IMR-90 (cell line): ENCODE data around the gene HEPH. TPM values are rescaled to one million over a fixed set of nuclear protein-coding genes. Genes with fewer than 3 reads are reported as not detected.

ENCODE experiments used
- ATAC-seq: fragments of 200-7000 bp; cut with Tn5 transposase; 2 replicates; pipeline ENCODE4 v1.9.1; 2020; ENCODE audit warnings: low read depth, mild to moderate bottlenecking, moderate library complexity
- BruUV-seq: library from RNA; stranded (reverse); fragments of 400-500 nt; replicated peaks from 2 replicates; lab custom pipeline; 2021; lab: Mats Ljungman, UMichigan
- CTCF ChIA-PET: fragments of 300-600 bp; formaldehyde crosslinking; extraction: SDS; loops from one replicate; lab custom pipeline; 2021; ENCODE audit warnings: antibody characterized with exemption; lab: Yijun Ruan, JAX
- POLR2A ChIA-PET: fragments of 300-600 bp; sonication (Branson Sonifier 250); formaldehyde crosslinking; loops from one replicate; lab custom pipeline; 2022; ENCODE audit warnings: antibody characterized with exemption; ENCODE audit not compliant: unreplicated experiment; lab: Charles Lee
- DNase-seq: peaks from one replicate; pipeline ENCODE4 v3.0.0; 2013
- H2AFZ ChIP-seq: replicated peaks from 2 replicates; pipeline ENCODE3; 2013; ENCODE audit warnings: low read length, mild to moderate bottlenecking; ENCODE audit not compliant: poor library complexity
- H2AK5ac ChIP-seq: 2 replicates; pipeline ENCODE4 v1.6.1; 2013; ENCODE audit warnings: low read depth, low read length, inconsistent platforms
- H2AK9ac ChIP-seq: replicated peaks from 2 replicates; pipeline ENCODE3; 2013; ENCODE audit warnings: mild to moderate bottlenecking, low read depth, low read length, moderate library complexity; ENCODE audit not compliant: poor library complexity
- H2BK120ac ChIP-seq: 2 replicates; pipeline ENCODE4 v1.6.1; 2013; ENCODE audit warnings: low read depth, low read length, inconsistent platforms
- H2BK15ac ChIP-seq: 3 replicates; pipeline ENCODE4 v1.6.1; 2013; ENCODE audit warnings: low read depth, low read length, inconsistent platforms
- H2BK20ac ChIP-seq: 2 replicates; pipeline ENCODE4 v1.6.1; 2013; ENCODE audit warnings: low read depth, mild to moderate bottlenecking, inconsistent platforms, low read length, moderate library complexity
- H2BK5ac ChIP-seq: 2 replicates; pipeline ENCODE4 v1.6.1; 2013; ENCODE audit warnings: mild to moderate bottlenecking, low read depth, low read length, inconsistent platforms; ENCODE audit not compliant: poor library complexity, severe bottlenecking
- H3K14ac ChIP-seq: replicated peaks from 2 replicates; pipeline ENCODE4 v1.6.1; 2013; ENCODE audit warnings: low read depth, low read length, inconsistent platforms
- H3K18ac ChIP-seq: 2 replicates; pipeline ENCODE4 v1.6.1; 2013; ENCODE audit warnings: low read depth, low read length, control low read depth
- H3K23ac ChIP-seq: 2 replicates; pipeline ENCODE4 v1.6.1; 2013; ENCODE audit warnings: low read depth, low read length, inconsistent platforms
- H3K27ac ChIP-seq: 2 replicates; pipeline ENCODE4 v1.5.1; 2013; ENCODE audit warnings: mild to moderate bottlenecking, control low read depth, low read length; ENCODE audit not compliant: insufficient read depth
- H3K27me3 ChIP-seq: 2 replicates; pipeline ENCODE4 v1.6.1; 2013; ENCODE audit warnings: low read length; ENCODE audit not compliant: control insufficient read depth, insufficient read depth
- H3K36me3 ChIP-seq: 2 replicates; pipeline ENCODE4 v1.6.1; 2013; ENCODE audit warnings: low read length, mixed read lengths; ENCODE audit not compliant: control insufficient read depth, insufficient read depth
- H3K4ac ChIP-seq: 2 replicates; pipeline ENCODE4 v1.6.1; 2013; ENCODE audit warnings: low read depth, low read length, inconsistent platforms
- H3K4me1 ChIP-seq: 2 replicates; pipeline ENCODE4 v1.6.1; 2013; ENCODE audit warnings: low read length, mixed read lengths; ENCODE audit not compliant: control insufficient read depth, insufficient read depth
- H3K4me2 ChIP-seq: 2 replicates; pipeline ENCODE4 v1.6.1; 2013; ENCODE audit warnings: low read depth, mild to moderate bottlenecking, control low read depth, low read length, moderate library complexity
- H3K4me3 ChIP-seq: 2 replicates; pipeline ENCODE4 v1.5.1; 2013; ENCODE audit warnings: low read depth, mild to moderate bottlenecking, control low read depth, low read length, moderate library complexity; ENCODE audit not compliant: insufficient read depth
- H3K56ac ChIP-seq: 2 replicates; pipeline ENCODE4 v1.6.1; 2013; ENCODE audit warnings: low read length, inconsistent platforms; ENCODE audit not compliant: insufficient read depth; ENCODE audit errors: extremely low read depth
- H3K79me1 ChIP-seq, 2 experiments: 2 replicates each; pipeline ENCODE4 v1.6.1; 2013; ENCODE audit warnings: low read length in 2 of 2, inconsistent platforms in 1 of 2, low read depth in 1 of 2
- H3K9ac ChIP-seq: 2 replicates; pipeline ENCODE4 v1.6.1; 2013; ENCODE audit warnings: low read depth, low read length, control low read depth
- H3K9me1 ChIP-seq: 2 replicates; pipeline ENCODE4 v1.6.1; 2013; ENCODE audit warnings: low read length, inconsistent platforms; ENCODE audit not compliant: insufficient read depth
- H3K9me3 ChIP-seq: 2 replicates; pipeline ENCODE4 v1.6.1; 2013; ENCODE audit warnings: low read length; ENCODE audit not compliant: control insufficient read depth, insufficient read depth
- H4K20me1 ChIP-seq: 2 replicates; pipeline ENCODE4 v1.6.1; 2013; ENCODE audit warnings: low read length, inconsistent platforms; ENCODE audit not compliant: insufficient read depth
- H4K5ac ChIP-seq: 2 replicates; pipeline ENCODE4 v1.6.1; 2013; ENCODE audit warnings: mild to moderate bottlenecking, low read depth, low read length, control low read depth
- H4K8ac ChIP-seq, 2 experiments: 2 replicates each; pipeline ENCODE4 v1.6.1; 2013; ENCODE audit warnings: low read depth in 2 of 2, low read length in 2 of 2, control low read depth in 1 of 2, inconsistent platforms in 1 of 2
- H4K91ac ChIP-seq: 2 replicates; pipeline ENCODE4 v1.6.1; 2013; ENCODE audit warnings: low read depth, low read length, inconsistent platforms; ENCODE audit not compliant: insufficient read depth
- CEBPB ChIP-seq: IDR thresholded peaks from 2 replicates; pipeline ENCODE4 v1.6.1; 2012; ENCODE audit warnings: low read depth, low read length, improper control_type of control experiment
- CTCF ChIP-seq: conservative IDR thresholded peaks from 2 replicates; pipeline ENCODE4 v1.5.1; 2012; ENCODE audit warnings: mild to moderate bottlenecking, low read depth, low read length, improper control_type of control experiment
- FOS ChIP-seq: fragments of 150-350 bp; IDR thresholded peaks from 2 replicates; pipeline ENCODE4 v1.6.1; 2016; ENCODE audit warnings: low read depth, low read length
- RAD21 ChIP-seq: IDR thresholded peaks from 2 replicates; pipeline ENCODE4 v1.6.1; 2012; ENCODE audit warnings: low read length, improper control_type of control experiment
- USF2 ChIP-seq: fragments of 150-350 bp; IDR thresholded peaks from 2 replicates; pipeline ENCODE4 v1.6.1; 2017; ENCODE audit warnings: mild to moderate bottlenecking, antibody characterized with exemption, low read length, low read depth
- WGBS, 2 experiments: methylation state at CpG; one replicate each; pipeline versions ENCODE4 v1.1.5 to v1.1.7; 2013; ENCODE audit warnings: missing lambda C conversion rate in 2 of 2; ENCODE audit not compliant: insufficient read length in 1 of 2; ENCODE audit errors: extremely low coverage in 2 of 2; 5-methylcytosine and 5-hydroxymethylcytosine counted together
- dilution Hi-C: fragments of 300-500 bp; cut with HindIII; formaldehyde crosslinking; loops from one replicate; pipeline ENCODE4 v1.14.3; 2018; ENCODE audit warnings: low sequenced_read_pairs; ENCODE audit not compliant: unreplicated experiment
- in situ Hi-C: fragments of 300-500 bp; cut with MboI; formaldehyde crosslinking; loops from 3 replicates; pipeline ENCODE4 v1.14.3; 2019; ENCODE audit warnings: low sequenced_read_pairs, inconsistent platforms, mixed read lengths
- intact Hi-C: fragments of 100-400 bp; cut with micrococcal nuclease; formaldehyde crosslinking; loops from 2 replicates; pipeline ENCODE4 v1.10.0; 2022
- polyA plus RNA-seq, 3 experiments: library from polyadenylated mRNA; depleted of rRNA; stranded (reverse); fragments of >200 nt; gene quantifications; 2 replicates each; pipeline ENCODE4 v1.2.3, GENCODE V29; 2012; ENCODE audit warnings: low replicate concordance in 1 of 3
- total RNA-seq: library from RNA; depleted of rRNA; stranded (reverse); fragments of >200 nt; gene quantifications from 2 replicates; pipeline ENCODE4 v1.2.3, GENCODE V29; 2012

Gene HEPH
- total and polyA plus RNA-seq, 2 of the 4 experiments (the other 2 are of a cell fraction), result 23.5 to 29.5 TPM

GRCh38 chrX:66163447-66163846, 600 bp upstream of the HEPH start:
- no peak overlapping the region for H3K4me3 ChIP-seq
- no peak overlapping the region for H2AK5ac ChIP-seq
- ATAC-seq (no peak), DNase-seq (no peak)
- no peak overlapping the region for H3K4ac ChIP-seq
- no peak overlapping the region for H2BK5ac ChIP-seq
- in situ Hi-C loops, result no loop called here
- no CpG with 5 or more reads among the region's 1 CpG for WGBS, 2 experiments
- TF ChIP-seq CTCF (no peak), USF2 (no peak), RAD21 (no peak), CEBPB (no peak), FOS (no peak)
- H3K9me1 ChIP-seq, result no peaks in the 10 kb centered on the region
- no peak overlapping the region for H4K5ac ChIP-seq
- POLR2A ChIA-PET, result no interaction called here
- H3K27ac ChIP-seq, result no peak overlapping the region
- intact Hi-C loops, result no loop called here
- BruUV-seq, result no TSS peak
- CTCF ChIA-PET, result no interaction called here
- H3K23ac ChIP-seq, result no peak overlapping the region
- no peak overlapping the region for H3K4me2 ChIP-seq
- H2BK20ac ChIP-seq, result no peak overlapping the region
- no peaks in the 10 kb centered on the region; the same call in 1 of the 2 replicates for H3K27me3 ChIP-seq
- H2AFZ ChIP-seq, result no peak overlapping the region
- no peak overlapping the region for H3K18ac ChIP-seq
- dilution Hi-C loops, result no loop called here
- no peak overlapping the region for H2BK120ac ChIP-seq
- no peak overlapping the region for H2AK9ac ChIP-seq
- no peaks in the 10 kb centered on the region; a peak in 1 of 4 replicates for H3K79me1 ChIP-seq
- H3K4me1 ChIP-seq, result no peaks in the 10 kb centered on the region
- no peak overlapping the region for H2BK15ac ChIP-seq
- no peaks in the 10 kb centered on the region for H4K20me1 ChIP-seq
- no peak overlapping the region for H3K14ac ChIP-seq
- H3K9me3 ChIP-seq, result no peaks in the 10 kb centered on the region
- H3K36me3 ChIP-seq, result no peaks in the 10 kb centered on the region
- H4K8ac ChIP-seq, result no peak overlapping the region
- H4K91ac ChIP-seq, result no peak overlapping the region
- no peak overlapping the region for H3K9ac ChIP-seq
- H3K56ac ChIP-seq, result no peak overlapping the region
